ENCODE measurements around the gene KMT2C. TPM values are rescaled to one million over a fixed set of nuclear protein-coding genes. Genes with fewer than 3 reads are reported as not detected.

The KMT2C gene
- total and polyA plus RNA-seq, 2 of the 8 experiments (the other 6 are each of a cell fraction or from before 2014, with no cell fraction given), result 9.1 to 40.8 TPM

GRCh38 chr7:152137476-152138025 lies 298.3 kb downstream of the KMT2C start (continued):
- TF ChIP-seq CHD7 (IDR thresholded peaks at IDR 0.05; ENCODE audit: insufficient replicate concordance, low read length) (no peak), TBP (IDR thresholded peaks at IDR 0.05; ENCODE audit: low read depth, low read length) (no peak), SP4 (IDR thresholded peaks at IDR 0.05; ENCODE audit: low read length) (no peak), KDM1A (IDR thresholded peaks at IDR 0.05; ENCODE audit: borderline replicate concordance, low read length) (no peak), SP1 (IDR thresholded peaks at IDR 0.05; ENCODE audit: low read depth, low read length) (no peak), TEAD4 (IDR thresholded peaks at IDR 0.05; ENCODE audit: low read depth, low read length) (no peak), CTBP2 (IDR thresholded peaks at IDR 0.05; ENCODE audit: borderline replicate concordance, insufficient read depth, insufficient read length, low read length) (no peak), RAD21 (IDR thresholded peaks at IDR 0.05 in 1 of 2, conservative IDR thresholded peaks at IDR 0.05 in 1 of 2; ENCODE audit: low read depth in 2 of 2, low read length in 2 of 2) (no peak), CHD1 (IDR thresholded peaks at IDR 0.05; ENCODE audit: low read depth, low read length) (no peak), CREB1 (IDR thresholded peaks at IDR 0.05) (no peak), KDM4A (IDR thresholded peaks at IDR 0.05; ENCODE audit: low read depth, low read length, severe bottlenecking) (no peak)

Measured in H1 (cell line).